HUES48 (cell line): ENCODE measurements around the gene TET3.
"Not testable (repeated sequence)": the region's sequence is repeated elsewhere in the genome, so short reads cannot be mapped to it uniquely, and the experiment has no call there.

Source experiments
- H3K27ac ChIP-seq: one replicate; pipeline ENCODE4 v1.7.0; 2013; ENCODE audit warnings: low read depth, low read length, inconsistent platforms
- H3K27me3 ChIP-seq: 2 replicates; pipeline ENCODE4 v1.6.1; 2013; ENCODE audit warnings: mild to moderate bottlenecking, low read length; ENCODE audit not compliant: control insufficient read depth, insufficient read depth
- H3K36me3 ChIP-seq: 2 replicates; pipeline ENCODE4 v1.6.1; 2013; ENCODE audit warnings: low read length; ENCODE audit not compliant: control insufficient read depth, insufficient read depth
- H3K4me1 ChIP-seq: 2 replicates; pipeline ENCODE4 v1.6.1; 2013; ENCODE audit warnings: mild to moderate bottlenecking, low read length; ENCODE audit not compliant: control insufficient read depth, insufficient read depth
- H3K4me3 ChIP-seq: 2 replicates; pipeline ENCODE4 v1.5.1; 2013; ENCODE audit warnings: mild to moderate bottlenecking, low read depth, low read length
- H3K9ac ChIP-seq: 2 replicates; pipeline ENCODE4 v1.6.1; 2013; ENCODE audit warnings: mild to moderate bottlenecking, low read depth, low read length, moderate library complexity
- H3K9me3 ChIP-seq: 2 replicates; pipeline ENCODE4 v1.6.1; 2013; ENCODE audit warnings: low read length; ENCODE audit not compliant: control insufficient read depth, insufficient read depth

TET3 gene

GRCh38 chr2:73984203-73984921 is at the start of gene TET3:
Gene TET3, plus strand, starts transcription at chr2:73984910. Its CDS starts 1,494 bp downstream, at chr2:73986404.
- H3K36me3 ChIP-seq: peaks cover 13% of the 10 kb centered on the region
- H3K4me3 ChIP-seq: peak within 1 kb of the TSS; percentile 64
- no peaks in the 10 kb centered on the region for H3K9me3 ChIP-seq
- H3K9ac ChIP-seq: peak within 1 kb of the TSS; percentile 69
- peak within 1 kb of the TSS; percentile 61 for H3K27ac ChIP-seq
- H3K4me1 ChIP-seq: peaks cover 57% of the 10 kb centered on the region
- peaks cover 51% of the 10 kb centered on the region for H3K27me3 ChIP-seq

GRCh38 chr2:73935641-73936040 is 49.1 kb upstream of the TET3 start:
- Histone ChIP-seq H3K4me1 (no peaks in the 10 kb centered on the region), H3K36me3 (peaks cover 56% of the 10 kb centered on the region), H3K9ac (no peak overlapping the region), H3K4me3 (no peak overlapping the region), H3K9me3 (no peaks in the 10 kb centered on the region), H3K27me3 (no peaks in the 10 kb centered on the region), H3K27ac (no peak overlapping the region)

- peaks cover 62% of the 10 kb centered on the region for H3K36me3 ChIP-seq
These were observed 47.4 kb upstream of the TET3 start for GRCh38 chr2:73937103-73937885.

GRCh38 chr2:73937899-73938298 is 46.8 kb upstream of the TET3 start:
- Histone ChIP-seq H3K27me3 (no peaks in the 10 kb centered on the region), H3K4me1 (no peaks in the 10 kb centered on the region), H3K27ac (no peak overlapping the region), H3K4me3 (no peak overlapping the region), H3K36me3 (peaks cover 59% of the 10 kb centered on the region), H3K9ac (no peak overlapping the region), H3K9me3 (no peaks in the 10 kb centered on the region)

More at GRCh38 chr2:73937103-73937885, 47.4 kb upstream of the TET3 start:
- Histone ChIP-seq H3K4me3 (no peak overlapping the region), H3K4me1 (no peaks in the 10 kb centered on the region), H3K9me3 (no peaks in the 10 kb centered on the region), H3K27ac (no peak overlapping the region), H3K9ac (no peak overlapping the region), H3K27me3 (no peaks in the 10 kb centered on the region)

- H3K27me3 ChIP-seq: no peaks in the 10 kb centered on the region
- H3K27ac ChIP-seq: no peak overlapping the region
- peaks cover 63% of the 10 kb centered on the region for H3K36me3 ChIP-seq
- H3K9me3 ChIP-seq: no peaks in the 10 kb centered on the region
- no peak overlapping the region for H3K9ac ChIP-seq
- no peaks in the 10 kb centered on the region for H3K4me1 ChIP-seq
- H3K4me3 ChIP-seq: no peak overlapping the region
These were observed 45.9 kb upstream of the TET3 start for GRCh38 chr2:73938718-73939352.

GRCh38 chr2:73939419-73939818 is 45.3 kb upstream of the TET3 start:
- H3K4me3 ChIP-seq: no peak overlapping the region
- no peaks in the 10 kb centered on the region for H3K4me1 ChIP-seq
- H3K27me3 ChIP-seq: no peaks in the 10 kb centered on the region
- peaks cover 64% of the 10 kb centered on the region for H3K36me3 ChIP-seq
- no peak overlapping the region for H3K27ac ChIP-seq
- no peak overlapping the region for H3K9ac ChIP-seq
- H3K9me3 ChIP-seq: no peaks in the 10 kb centered on the region

GRCh38 chr2:73940066-73940465 is 44.6 kb upstream of the TET3 start:
- H3K36me3 ChIP-seq: peaks cover 69% of the 10 kb centered on the region

GRCh38 chr2:73942664-73943063 is 42.0 kb upstream of the TET3 start:
- no peak overlapping the region for H3K27ac ChIP-seq
- no peaks in the 10 kb centered on the region for H3K9me3 ChIP-seq
- H3K9ac ChIP-seq: no peak overlapping the region
- H3K4me3 ChIP-seq: no peak overlapping the region
- H3K36me3 ChIP-seq: peaks cover 71% of the 10 kb centered on the region
- H3K27me3 ChIP-seq: no peaks in the 10 kb centered on the region
- H3K4me1 ChIP-seq: no peaks in the 10 kb centered on the region

More at GRCh38 chr2:73940066-73940465, 44.6 kb upstream of the TET3 start:
- not testable (repeated sequence) for H3K4me1 ChIP-seq, H3K9me3 ChIP-seq, H3K9ac ChIP-seq, H3K27ac ChIP-seq, H3K4me3 ChIP-seq, H3K27me3 ChIP-seq

- Histone ChIP-seq H3K27me3 (no peaks in the 10 kb centered on the region), H3K9ac (no peak overlapping the region), H3K27ac (no peak overlapping the region), H3K4me1 (no peaks in the 10 kb centered on the region), H3K9me3 (no peaks in the 10 kb centered on the region), H3K36me3 (peaks cover 76% of the 10 kb centered on the region), H3K4me3 (no peak overlapping the region)
These were observed 40.0 kb upstream of the TET3 start for GRCh38 chr2:73944714-73945113.

- no peak overlapping the region for H3K9ac ChIP-seq
- H3K4me1 ChIP-seq: no peaks in the 10 kb centered on the region
- no peaks in the 10 kb centered on the region for H3K27me3 ChIP-seq
- peaks cover 80% of the 10 kb centered on the region for H3K36me3 ChIP-seq
- H3K4me3 ChIP-seq: no peak overlapping the region
- no peak overlapping the region for H3K27ac ChIP-seq
- H3K9me3 ChIP-seq: no peaks in the 10 kb centered on the region
These were observed 38.5 kb upstream of the TET3 start for GRCh38 chr2:73946215-73946614.

- H3K9me3 ChIP-seq: no peaks in the 10 kb centered on the region
- H3K27ac ChIP-seq: no peak overlapping the region
- H3K4me3 ChIP-seq: no peak overlapping the region
- no peaks in the 10 kb centered on the region for H3K4me1 ChIP-seq
- peaks cover 80% of the 10 kb centered on the region for H3K36me3 ChIP-seq
- no peak overlapping the region for H3K9ac ChIP-seq
- no peaks in the 10 kb centered on the region for H3K27me3 ChIP-seq
These were observed 38.0 kb upstream of the TET3 start for GRCh38 chr2:73946666-73947065.
